Thyroid gland (tissue), 4 donors: ENCODE results near the gene SYNPO2.

Experiments used
- CTCF ChIP-seq, 6 experiments: fragments of 200-600 bp in 3 of 6; fragments of 450-650 bp in 3 of 6; sonication (generic) in 3 of 6; IDR thresholded peaks; one replicate each; pipeline ENCODE4 v1.5.1; 2016 to 2019; ENCODE audit warnings: antibody characterized with exemption in 6 of 6, mild to moderate bottlenecking in 2 of 6, inconsistent platforms in 1 of 6, moderate library complexity in 1 of 6
- POLR2A ChIP-seq, 2 donors: fragments of 450-650 bp; IDR thresholded peaks; one replicate each; pipeline ENCODE4 v1.6.1; 2017; ENCODE audit warnings: antibody characterized with exemption in 2 of 2, mild to moderate bottlenecking in 2 of 2, moderate library complexity in 1 of 2

GRCh38 chr4:119081943-119082342, 193.3 kb downstream of the SYNPO2 start:
- TF ChIP-seq CTCF (IDR thresholded peaks at IDR 0.05) = no peak
- no peak for TF ChIP-seq POLR2A (IDR thresholded peaks at IDR 0.05)
